SK-N-SH (cell line): ENCODE measurements around the gene FGF23. TPM values are rescaled to one million over a fixed set of nuclear protein-coding genes. Genes with fewer than 3 reads are reported as not detected.

ENCODE experiments used
- CTCF ChIA-PET: fragments of 300-600, 350-600 bp; formaldehyde crosslinking; extraction: SDS; loops from one replicate; lab custom pipeline; 2021; lab: Yijun Ruan, JAX
- POLR2A ChIA-PET: fragments of 350-600 bp; sonication (Branson Sonifier 250); formaldehyde crosslinking; extraction: SDS; loops from one replicate; lab custom pipeline; 2020; ENCODE audit warnings: antibody characterized with exemption, inconsistent platforms; lab: Yijun Ruan, JAX
- DNase-seq: peaks from one replicate; pipeline ENCODE4 v3.0.0; 2012
- H2AFZ ChIP-seq: fragments of 200-600 bp; sonication (generic); 2 replicates; pipeline ENCODE4 v1.8.1; 2016; ENCODE audit warnings: antibody characterized with exemption, mild to moderate bottlenecking, low read depth
- H3F3A ChIP-seq: fragments of 200-600 bp; sonication (generic); replicated peaks from 2 replicates; pipeline ENCODE3; 2016; ENCODE audit warnings: antibody characterized with exemption, mild to moderate bottlenecking; ENCODE audit not compliant: insufficient read depth
- H3K27ac ChIP-seq, 2 experiments: fragments of 200-500 bp in 1 of 2; fragments of 200-600 bp in 1 of 2; sonication (Bioruptor generic) in 1 of 2; sonication (generic), shearing (Covaris generic) in 1 of 2; 2 replicates each; pipeline versions ENCODE4 v1.5.1 to v1.6.1; 2014 to 2016; ENCODE audit warnings: low read depth in 2 of 2, inconsistent platforms in 1 of 2, low read length in 1 of 2, mild to moderate bottlenecking in 1 of 2, mixed read lengths in 1 of 2
- H3K27me3 ChIP-seq: fragments of 200-600 bp; sonication (generic), shearing (Covaris generic); 2 replicates; pipeline ENCODE4 v1.6.1; 2016; ENCODE audit warnings: mixed run types; ENCODE audit not compliant: insufficient read depth
- H3K36me3 ChIP-seq, 2 experiments: fragments of 200-500 bp in 1 of 2; fragments of 200-600 bp in 1 of 2; sonication (Bioruptor generic) in 1 of 2; sonication (generic) in 1 of 2; replicated peaks in 1 of 2; 2 replicates each; pipeline versions ENCODE3 to v1.5.1; 2014 to 2016; ENCODE audit warnings: low read length in 1 of 2, mild to moderate bottlenecking in 1 of 2; ENCODE audit not compliant: insufficient read depth in 2 of 2, control insufficient read depth in 1 of 2
- H3K4me1 ChIP-seq, 2 experiments: fragments of 200-500 bp in 1 of 2; fragments of 200-600 bp in 1 of 2; sonication (Bioruptor generic) in 1 of 2; sonication (generic), shearing (Covaris generic) in 1 of 2; 2 replicates each; pipeline versions ENCODE4 v1.5.1 to v1.6.1; 2014 to 2016; ENCODE audit warnings: low read depth in 1 of 2, low read length in 1 of 2, mixed run types in 1 of 2; ENCODE audit not compliant: insufficient read depth in 2 of 2, control insufficient read depth in 1 of 2
- H3K4me2 ChIP-seq: fragments of 200-600 bp; sonication (generic), shearing (Covaris generic); 2 replicates; pipeline ENCODE4 v1.6.1; 2017; ENCODE audit warnings: mixed run types
- H3K4me3 ChIP-seq, 2 experiments: fragments of 200-500 bp in 1 of 2; fragments of 200-600 bp in 1 of 2; sonication (Bioruptor generic) in 1 of 2; sonication (generic), shearing (Covaris generic) in 1 of 2; 2 replicates each; pipeline versions ENCODE4 v1.5.1 to v1.8.1; 2014 to 2016; ENCODE audit warnings: low read depth in 2 of 2, inconsistent platforms in 1 of 2, low read length in 1 of 2, mild to moderate bottlenecking in 1 of 2, mixed read lengths in 1 of 2, moderate library complexity in 1 of 2
- H3K79me2 ChIP-seq: fragments of 200-600 bp; sonication (generic); 2 replicates; pipeline ENCODE4 v1.8.1; 2017; ENCODE audit warnings: mild to moderate bottlenecking; ENCODE audit not compliant: insufficient read depth
- H3K9ac ChIP-seq: fragments of 200-600 bp; sonication (generic); 2 replicates; pipeline ENCODE4 v1.6.1; 2017; ENCODE audit warnings: mixed run types
- H3K9me2 ChIP-seq: fragments of 200-600 bp; sonication (generic); 2 replicates; pipeline ENCODE4 v1.6.1; 2017; ENCODE audit warnings: mixed run types
- H3K9me3 ChIP-seq: fragments of 200-600 bp; sonication (generic); 2 replicates; pipeline ENCODE4 v1.6.1; 2017; ENCODE audit warnings: mixed run types, mild to moderate bottlenecking, moderate library complexity
- H4K20me1 ChIP-seq: fragments of 200-600 bp; sonication (generic); 2 replicates; pipeline ENCODE4 v1.6.1; 2017; ENCODE audit warnings: mild to moderate bottlenecking, mixed run types; ENCODE audit not compliant: insufficient read depth
- CHD2 ChIP-seq: fragments of 150-350 bp; IDR thresholded peaks from 2 replicates; pipeline ENCODE4 v1.6.1; 2018; ENCODE audit warnings: low read length; ENCODE audit not compliant: partially characterized antibody
- EP300 ChIP-seq, 2 experiments: IDR thresholded peaks; 2 replicates each; pipeline versions ENCODE4 v1.4.0 to v1.6.1; 2012; ENCODE audit warnings: borderline replicate concordance in 1 of 2, low read depth in 1 of 2, low read length in 1 of 2
- FOSL2 ChIP-seq: IDR thresholded peaks from 2 replicates; pipeline ENCODE4 v1.4.0; 2012; ENCODE audit warnings: low read depth, mild to moderate bottlenecking, moderate library complexity, borderline replicate concordance
- FOXM1 ChIP-seq: IDR thresholded peaks from 2 replicates; pipeline ENCODE4 v1.4.0; 2012; ENCODE audit warnings: low read depth, mild to moderate bottlenecking
- GATA2 ChIP-seq: sonication (generic); formaldehyde crosslinking; IDR thresholded peaks from 2 replicates; pipeline ENCODE4 v1.5.0; 2020; ENCODE audit warnings: mild to moderate bottlenecking, missing genetic modification reagents
- JUND ChIP-seq: IDR thresholded peaks from 2 replicates; pipeline ENCODE4 v1.4.0; 2012
- MXI1 ChIP-seq: IDR thresholded peaks from 2 replicates; pipeline ENCODE4 v1.6.1; 2012; ENCODE audit warnings: mild to moderate bottlenecking, low read depth, low read length, improper control_type of control experiment
- NFIC ChIP-seq: IDR thresholded peaks from 2 replicates; pipeline ENCODE4 v1.4.0; 2012; ENCODE audit warnings: borderline replicate concordance
- RAD21 ChIP-seq: IDR thresholded peaks from 2 replicates; pipeline ENCODE4 v1.6.1; 2012; ENCODE audit warnings: mild to moderate bottlenecking, low read length
- RCOR1 ChIP-seq: fragments of 150-350 bp; IDR thresholded peaks from 2 replicates; pipeline ENCODE4 v1.6.1; 2017; ENCODE audit warnings: antibody characterized with exemption, low read length
- RXRA ChIP-seq: IDR thresholded peaks from 2 replicates; pipeline ENCODE4 v1.4.0; 2012; ENCODE audit warnings: low read depth, mild to moderate bottlenecking, borderline replicate concordance
- SIN3A ChIP-seq: IDR thresholded peaks from 2 replicates; pipeline ENCODE4 v1.6.1; 2012; ENCODE audit warnings: low read depth, mild to moderate bottlenecking, low read length, moderate library complexity, borderline replicate concordance
- SMC3 ChIP-seq: IDR thresholded peaks from 2 replicates; pipeline ENCODE4 v1.6.1; 2012; ENCODE audit warnings: low read depth, low read length, improper control_type of control experiment
- TEAD4 ChIP-seq: IDR thresholded peaks from 2 replicates; pipeline ENCODE4 v1.4.0; 2012; ENCODE audit warnings: mild to moderate bottlenecking, borderline replicate concordance; ENCODE audit not compliant: insufficient read depth
- polyA plus RNA-seq, 3 experiments: library from polyadenylated mRNA; depleted of rRNA; stranded (reverse); fragments of >200 nt; gene quantifications; 2 replicates each; pipeline ENCODE4 v1.2.3, GENCODE V29; 2012
- TF ChIP-seq, protein P1 (sequence below): IDR thresholded peaks from 2 replicates; pipeline ENCODE4; 2012
- TF ChIP-seq, protein P2 (sequence below): IDR thresholded peaks from 2 replicates; pipeline ENCODE4 v1.4.0; 2012; ENCODE audit warnings: low read depth, borderline replicate concordance
- TF ChIP-seq, protein P3 (sequence below): IDR thresholded peaks from 2 replicates; pipeline ENCODE4 v1.6.1; 2012; ENCODE audit warnings: mild to moderate bottlenecking, low read depth, low read length, moderate library complexity
- TF ChIP-seq, protein P4 (sequence below): IDR thresholded peaks from 2 replicates; pipeline ENCODE4 v1.4.0; 2012; ENCODE audit warnings: low read depth
- TF ChIP-seq, protein P5 (sequence below): fragments of 150-350 bp; IDR thresholded peaks from 2 replicates; pipeline ENCODE4 v1.6.1; 2017; ENCODE audit warnings: antibody characterized with exemption, low read length, low read depth, borderline replicate concordance
- TF ChIP-seq, protein P6 (sequence below): fragments of 150-350 bp; IDR thresholded peaks from 2 replicates; pipeline ENCODE4 v1.6.1; 2016; ENCODE audit warnings: mild to moderate bottlenecking, low read depth, low read length
- TF ChIP-seq, protein P7 (sequence below): fragments of 200-600 bp; sonication (generic); IDR thresholded peaks from 2 replicates; pipeline ENCODE4 v1.6.1; 2017; ENCODE audit warnings: antibody characterized with exemption, mild to moderate bottlenecking, moderate library complexity

Gene FGF23
- polyA plus RNA-seq, 1 of the 3 experiments (the other 2 are of a cell fraction), result not detected

DNA sequence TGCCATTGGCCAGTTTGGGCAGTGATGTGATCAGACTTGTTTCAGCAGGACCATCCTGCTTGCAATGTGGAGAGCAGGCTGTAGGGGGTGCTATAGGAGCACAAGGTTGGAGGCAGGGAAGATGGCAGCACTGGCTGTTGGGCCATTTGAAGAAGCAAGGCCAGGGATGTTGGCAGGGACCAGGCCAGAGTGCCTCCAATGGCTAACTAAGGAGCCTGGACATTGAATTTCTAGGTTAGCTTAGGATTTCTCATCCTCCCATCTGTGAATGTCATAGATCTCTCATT, 23.5 kb downstream of the FGF23 start:
- ChIA-PET CTCF (interaction anchor here (0.7 to 1.6 kb wide), 6 partner anchors 15 to 171 kb away, joined by 3 to 4 read pairs (median 3); no protein-coding TSS in a partner anchor), POLR2A (no interaction called here)
- H3K4me1 ChIP-seq, result no peaks in the 10 kb centered on the region
- no peaks in the 10 kb centered on the region for H3K27me3 ChIP-seq
- peak; percentile 39 for DNase-seq
- no peaks in the 10 kb centered on the region for H3F3A ChIP-seq
- peak; percentile 61 for TF ChIP-seq RAD21
- TF ChIP-seq EP300 (IDR thresholded peaks at IDR 0.05; ENCODE audit: borderline replicate concordance in 1 of 2, low read depth in 1 of 2, low read length in 1 of 2), result no peak
- no peak for TF ChIP-seq NFIC
- 0 out of 2 replicates have a peak, but pooled peaks have one; percentile 21 for TF ChIP-seq SMC3
- no peak for TF ChIP-seq GATA2 (CRISPR knock-in tag)
- TF ChIP-seq JUND, result no peak
- TF ChIP-seq, protein P1, sequence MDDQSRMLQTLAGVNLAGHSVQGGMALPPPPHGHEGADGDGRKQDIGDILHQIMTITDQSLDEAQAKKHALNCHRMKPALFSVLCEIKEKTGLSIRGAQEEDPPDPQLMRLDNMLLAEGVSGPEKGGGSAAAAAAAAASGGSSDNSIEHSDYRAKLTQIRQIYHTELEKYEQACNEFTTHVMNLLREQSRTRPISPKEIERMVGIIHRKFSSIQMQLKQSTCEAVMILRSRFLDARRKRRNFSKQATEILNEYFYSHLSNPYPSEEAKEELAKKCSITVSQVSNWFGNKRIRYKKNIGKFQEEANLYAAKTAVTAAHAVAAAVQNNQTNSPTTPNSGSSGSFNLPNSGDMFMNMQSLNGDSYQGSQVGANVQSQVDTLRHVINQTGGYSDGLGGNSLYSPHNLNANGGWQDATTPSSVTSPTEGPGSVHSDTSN, result no peak
- TF ChIP-seq TEAD4, result no peak
- TF ChIP-seq FOXM1, result no peak
- TF ChIP-seq, protein P2, sequence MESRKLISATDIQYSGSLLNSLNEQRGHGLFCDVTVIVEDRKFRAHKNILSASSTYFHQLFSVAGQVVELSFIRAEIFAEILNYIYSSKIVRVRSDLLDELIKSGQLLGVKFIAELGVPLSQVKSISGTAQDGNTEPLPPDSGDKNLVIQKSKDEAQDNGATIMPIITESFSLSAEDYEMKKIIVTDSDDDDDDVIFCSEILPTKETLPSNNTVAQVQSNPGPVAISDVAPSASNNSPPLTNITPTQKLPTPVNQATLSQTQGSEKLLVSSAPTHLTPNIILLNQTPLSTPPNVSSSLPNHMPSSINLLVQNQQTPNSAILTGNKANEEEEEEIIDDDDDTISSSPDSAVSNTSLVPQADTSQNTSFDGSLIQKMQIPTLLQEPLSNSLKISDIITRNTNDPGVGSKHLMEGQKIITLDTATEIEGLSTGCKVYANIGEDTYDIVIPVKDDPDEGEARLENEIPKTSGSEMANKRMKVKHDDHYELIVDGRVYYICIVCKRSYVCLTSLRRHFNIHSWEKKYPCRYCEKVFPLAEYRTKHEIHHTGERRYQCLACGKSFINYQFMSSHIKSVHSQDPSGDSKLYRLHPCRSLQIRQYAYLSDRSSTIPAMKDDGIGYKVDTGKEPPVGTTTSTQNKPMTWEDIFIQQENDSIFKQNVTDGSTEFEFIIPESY, result no peak
- TF ChIP-seq, protein P3, sequence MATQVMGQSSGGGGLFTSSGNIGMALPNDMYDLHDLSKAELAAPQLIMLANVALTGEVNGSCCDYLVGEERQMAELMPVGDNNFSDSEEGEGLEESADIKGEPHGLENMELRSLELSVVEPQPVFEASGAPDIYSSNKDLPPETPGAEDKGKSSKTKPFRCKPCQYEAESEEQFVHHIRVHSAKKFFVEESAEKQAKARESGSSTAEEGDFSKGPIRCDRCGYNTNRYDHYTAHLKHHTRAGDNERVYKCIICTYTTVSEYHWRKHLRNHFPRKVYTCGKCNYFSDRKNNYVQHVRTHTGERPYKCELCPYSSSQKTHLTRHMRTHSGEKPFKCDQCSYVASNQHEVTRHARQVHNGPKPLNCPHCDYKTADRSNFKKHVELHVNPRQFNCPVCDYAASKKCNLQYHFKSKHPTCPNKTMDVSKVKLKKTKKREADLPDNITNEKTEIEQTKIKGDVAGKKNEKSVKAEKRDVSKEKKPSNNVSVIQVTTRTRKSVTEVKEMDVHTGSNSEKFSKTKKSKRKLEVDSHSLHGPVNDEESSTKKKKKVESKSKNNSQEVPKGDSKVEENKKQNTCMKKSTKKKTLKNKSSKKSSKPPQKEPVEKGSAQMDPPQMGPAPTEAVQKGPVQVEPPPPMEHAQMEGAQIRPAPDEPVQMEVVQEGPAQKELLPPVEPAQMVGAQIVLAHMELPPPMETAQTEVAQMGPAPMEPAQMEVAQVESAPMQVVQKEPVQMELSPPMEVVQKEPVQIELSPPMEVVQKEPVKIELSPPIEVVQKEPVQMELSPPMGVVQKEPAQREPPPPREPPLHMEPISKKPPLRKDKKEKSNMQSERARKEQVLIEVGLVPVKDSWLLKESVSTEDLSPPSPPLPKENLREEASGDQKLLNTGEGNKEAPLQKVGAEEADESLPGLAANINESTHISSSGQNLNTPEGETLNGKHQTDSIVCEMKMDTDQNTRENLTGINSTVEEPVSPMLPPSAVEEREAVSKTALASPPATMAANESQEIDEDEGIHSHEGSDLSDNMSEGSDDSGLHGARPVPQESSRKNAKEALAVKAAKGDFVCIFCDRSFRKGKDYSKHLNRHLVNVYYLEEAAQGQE, result no peak
- TF ChIP-seq RCOR1, result no peak
- TF ChIP-seq, protein P4, sequence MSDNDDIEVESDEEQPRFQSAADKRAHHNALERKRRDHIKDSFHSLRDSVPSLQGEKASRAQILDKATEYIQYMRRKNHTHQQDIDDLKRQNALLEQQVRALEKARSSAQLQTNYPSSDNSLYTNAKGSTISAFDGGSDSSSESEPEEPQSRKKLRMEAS, result no peak
- TF ChIP-seq, protein P5, sequence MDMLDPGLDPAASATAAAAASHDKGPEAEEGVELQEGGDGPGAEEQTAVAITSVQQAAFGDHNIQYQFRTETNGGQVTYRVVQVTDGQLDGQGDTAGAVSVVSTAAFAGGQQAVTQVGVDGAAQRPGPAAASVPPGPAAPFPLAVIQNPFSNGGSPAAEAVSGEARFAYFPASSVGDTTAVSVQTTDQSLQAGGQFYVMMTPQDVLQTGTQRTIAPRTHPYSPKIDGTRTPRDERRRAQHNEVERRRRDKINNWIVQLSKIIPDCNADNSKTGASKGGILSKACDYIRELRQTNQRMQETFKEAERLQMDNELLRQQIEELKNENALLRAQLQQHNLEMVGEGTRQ, result no peak
- TF ChIP-seq SIN3A, result no peak
- no peak for TF ChIP-seq MXI1
- no peak for TF ChIP-seq RXRA
- TF ChIP-seq, protein P6, sequence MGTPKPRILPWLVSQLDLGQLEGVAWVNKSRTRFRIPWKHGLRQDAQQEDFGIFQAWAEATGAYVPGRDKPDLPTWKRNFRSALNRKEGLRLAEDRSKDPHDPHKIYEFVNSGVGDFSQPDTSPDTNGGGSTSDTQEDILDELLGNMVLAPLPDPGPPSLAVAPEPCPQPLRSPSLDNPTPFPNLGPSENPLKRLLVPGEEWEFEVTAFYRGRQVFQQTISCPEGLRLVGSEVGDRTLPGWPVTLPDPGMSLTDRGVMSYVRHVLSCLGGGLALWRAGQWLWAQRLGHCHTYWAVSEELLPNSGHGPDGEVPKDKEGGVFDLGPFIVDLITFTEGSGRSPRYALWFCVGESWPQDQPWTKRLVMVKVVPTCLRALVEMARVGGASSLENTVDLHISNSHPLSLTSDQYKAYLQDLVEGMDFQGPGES, result no peak
- TF ChIP-seq, protein P7, sequence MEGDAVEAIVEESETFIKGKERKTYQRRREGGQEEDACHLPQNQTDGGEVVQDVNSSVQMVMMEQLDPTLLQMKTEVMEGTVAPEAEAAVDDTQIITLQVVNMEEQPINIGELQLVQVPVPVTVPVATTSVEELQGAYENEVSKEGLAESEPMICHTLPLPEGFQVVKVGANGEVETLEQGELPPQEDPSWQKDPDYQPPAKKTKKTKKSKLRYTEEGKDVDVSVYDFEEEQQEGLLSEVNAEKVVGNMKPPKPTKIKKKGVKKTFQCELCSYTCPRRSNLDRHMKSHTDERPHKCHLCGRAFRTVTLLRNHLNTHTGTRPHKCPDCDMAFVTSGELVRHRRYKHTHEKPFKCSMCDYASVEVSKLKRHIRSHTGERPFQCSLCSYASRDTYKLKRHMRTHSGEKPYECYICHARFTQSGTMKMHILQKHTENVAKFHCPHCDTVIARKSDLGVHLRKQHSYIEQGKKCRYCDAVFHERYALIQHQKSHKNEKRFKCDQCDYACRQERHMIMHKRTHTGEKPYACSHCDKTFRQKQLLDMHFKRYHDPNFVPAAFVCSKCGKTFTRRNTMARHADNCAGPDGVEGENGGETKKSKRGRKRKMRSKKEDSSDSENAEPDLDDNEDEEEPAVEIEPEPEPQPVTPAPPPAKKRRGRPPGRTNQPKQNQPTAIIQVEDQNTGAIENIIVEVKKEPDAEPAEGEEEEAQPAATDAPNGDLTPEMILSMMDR, result peak; percentile 55
- no peak for TF ChIP-seq CHD2
- no peak for TF ChIP-seq FOSL2
- no peaks in the 10 kb centered on the region for H4K20me1 ChIP-seq
- H3K36me3 ChIP-seq, result peaks cover 15 to 34% of the 10 kb centered on the region in 2 experiments
- H3K4me2 ChIP-seq, result no peak overlapping the region
- H3K79me2 ChIP-seq, result no peaks in the 10 kb centered on the region
- H3K9me2 ChIP-seq, result no peaks in the 10 kb centered on the region
- no peak overlapping the region; a peak in 1 of 4 replicates for H3K4me3 ChIP-seq
- H3K27ac ChIP-seq, result no peak overlapping the region
- H3K9ac ChIP-seq, result no peak overlapping the region
- H3K9me3 ChIP-seq, result no peaks in the 10 kb centered on the region
- no peak overlapping the region for H2AFZ ChIP-seq
